Esophagus (tissue), 2 donors: ENCODE data around the gene MFSD11. TPM values are rescaled to one million over a fixed set of nuclear protein-coding genes. Genes with fewer than 3 reads are reported as not detected.
"Not testable (repeated sequence)": the region's sequence is repeated elsewhere in the genome, so short reads cannot be mapped to it uniquely, and the experiment has no call there.

Experiments
- H3K27ac ChIP-seq, 2 donors: one replicate each; pipeline ENCODE4 v1.5.1; 2013; ENCODE audit warnings: low read depth in 2 of 2, mild to moderate bottlenecking in 2 of 2, inconsistent platforms in 1 of 2, low read length in 1 of 2, moderate library complexity in 1 of 2
- H3K27me3 ChIP-seq, 2 donors: one replicate each; pipeline ENCODE4 v1.6.1; 2013; ENCODE audit warnings: low read length in 2 of 2, control low read depth in 1 of 2, mild to moderate bottlenecking in 1 of 2; ENCODE audit not compliant: insufficient read depth in 2 of 2, control insufficient read depth in 1 of 2
- H3K36me3 ChIP-seq, 2 donors: one replicate each; pipeline ENCODE4 v1.6.1; 2013; ENCODE audit warnings: low read length in 1 of 2; ENCODE audit not compliant: control insufficient read depth in 2 of 2, insufficient read depth in 2 of 2
- H3K4me1 ChIP-seq, 2 donors: one replicate each; pipeline ENCODE4 v1.6.1; 2013; ENCODE audit warnings: low read length in 1 of 2; ENCODE audit not compliant: control insufficient read depth in 2 of 2, insufficient read depth in 2 of 2
- H3K4me3 ChIP-seq, 2 donors: one replicate each; pipeline ENCODE4 v1.5.1; 2013; ENCODE audit warnings: low read length in 2 of 2, mild to moderate bottlenecking in 2 of 2, low read depth in 1 of 2, moderate library complexity in 1 of 2
- H3K9me3 ChIP-seq, 2 donors: one replicate each; pipeline ENCODE4 v1.6.1; 2013; ENCODE audit warnings: mild to moderate bottlenecking in 2 of 2, low read depth in 1 of 2, low read length in 1 of 2, moderate library complexity in 1 of 2; ENCODE audit not compliant: control insufficient read depth in 2 of 2, insufficient read depth in 1 of 2
- WGBS, 2 donors: extraction: QIAGEN DNeasy Blood & Tissue Kit; methylation state at CpG; one replicate each; pipeline ENCODE4 v1.1.7; 2013; 5-methylcytosine and 5-hydroxymethylcytosine counted together
- polyA plus RNA-seq, 2 donors: library from polyadenylated mRNA; stranded (reverse); fragments of 200-250 nt; gene quantifications; one replicate each; pipeline ENCODE4 v1.2.3, GENCODE V29; 2013
- donor health status: healthy with polysubstance abuse.
- donor health status: Bipolar disorder and iron deficiency.

MFSD11 gene
- polyA plus RNA-seq, 2 donors = 11.3 to 15.4 TPM

DNA sequence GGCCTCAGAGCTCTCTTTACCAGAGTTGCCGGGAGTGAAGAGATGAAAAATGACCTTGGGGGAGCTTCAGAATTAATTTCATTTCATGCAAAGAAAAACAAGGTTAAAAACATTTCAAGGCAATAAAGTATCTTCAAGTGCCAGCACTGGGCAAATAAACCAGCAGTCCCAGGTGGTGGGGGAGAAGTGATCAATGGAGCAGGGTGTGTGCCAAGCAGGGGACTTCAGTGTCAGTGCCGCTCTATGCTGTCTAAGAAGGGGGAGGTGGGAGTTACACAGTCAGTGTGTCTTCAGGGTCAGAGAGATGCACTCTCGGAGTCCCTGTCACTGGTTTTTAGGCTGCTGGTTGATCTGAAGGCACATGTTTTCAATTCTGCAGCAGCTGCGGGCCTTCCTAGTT is 73.0 kb downstream of the MFSD11 start:
- H3K36me3 ChIP-seq = no peaks in the 10 kb centered on the region
- H3K27ac ChIP-seq = no peak overlapping the region
- H3K9me3 ChIP-seq = no peaks in the 10 kb centered on the region
- WGBS, 2 donors = 80 to 84% methylated on average over 4 of the region's 4 CpGs
- H3K27me3 ChIP-seq = no peaks in the 10 kb centered on the region
- H3K4me1 ChIP-seq = no peaks in the 10 kb centered on the region
- H3K4me3 ChIP-seq = no peak overlapping the region

- Histone ChIP-seq H3K27ac (no peak overlapping the region), H3K36me3 (no peaks in the 10 kb centered on the region)
- 86 to 87% methylated on average over 5 of the region's 5 CpGs for WGBS, 2 donors
Observed at GRCh38 chr17:76811834-76812233, 73.9 kb downstream of the MFSD11 start.

DNA sequence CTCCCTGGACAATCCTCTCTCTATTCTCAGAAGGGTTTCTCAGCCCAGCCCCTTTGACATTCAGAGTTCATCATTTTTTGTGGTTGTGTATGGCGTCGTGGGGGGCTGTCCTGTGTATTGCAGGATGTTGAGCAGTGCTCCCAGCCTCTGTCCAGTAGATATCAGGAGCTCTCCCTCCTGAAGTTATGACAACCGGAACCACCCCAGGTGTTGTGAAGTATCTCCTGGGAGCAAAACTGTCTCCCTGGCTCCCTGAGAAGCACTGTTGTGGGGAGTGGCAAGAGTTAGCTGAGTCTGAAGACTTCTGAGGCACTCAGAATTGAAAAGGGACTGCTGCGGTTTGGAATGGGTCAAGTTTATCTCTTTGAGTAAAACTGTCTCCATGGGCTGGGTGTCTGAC is 74.3 kb downstream of the MFSD11 start:
- Histone ChIP-seq H3K4me1 (no peaks in the 10 kb centered on the region), H3K27me3 (no peaks in the 10 kb centered on the region), H3K4me3 (no peak overlapping the region), H3K36me3 (no peaks in the 10 kb centered on the region), H3K9me3 (no peaks in the 10 kb centered on the region), H3K27ac (no peak overlapping the region)
- WGBS, 2 donors = 68 to 71% methylated on average over 4 of the region's 4 CpGs

More at GRCh38 chr17:76811834-76812233, 73.9 kb downstream of the MFSD11 start:
- Histone ChIP-seq H3K27me3 (no peaks in the 10 kb centered on the region), H3K4me1 (no peaks in the 10 kb centered on the region), H3K4me3 (no peak overlapping the region), H3K9me3 (no peaks in the 10 kb centered on the region)

- no peaks in the 10 kb centered on the region for H3K9me3 ChIP-seq
- H3K4me1 ChIP-seq = no peaks in the 10 kb centered on the region
- H3K27me3 ChIP-seq = no peaks in the 10 kb centered on the region
- WGBS, 2 donors = 75 to 81% methylated on average over 4 of the region's 4 CpGs
- H3K27ac ChIP-seq = no peak overlapping the region
- no peaks in the 10 kb centered on the region for H3K36me3 ChIP-seq
- H3K4me3 ChIP-seq = no peak overlapping the region
Observed at GRCh38 chr17:76812968-76813367, 75.0 kb downstream of the MFSD11 start.

DNA sequence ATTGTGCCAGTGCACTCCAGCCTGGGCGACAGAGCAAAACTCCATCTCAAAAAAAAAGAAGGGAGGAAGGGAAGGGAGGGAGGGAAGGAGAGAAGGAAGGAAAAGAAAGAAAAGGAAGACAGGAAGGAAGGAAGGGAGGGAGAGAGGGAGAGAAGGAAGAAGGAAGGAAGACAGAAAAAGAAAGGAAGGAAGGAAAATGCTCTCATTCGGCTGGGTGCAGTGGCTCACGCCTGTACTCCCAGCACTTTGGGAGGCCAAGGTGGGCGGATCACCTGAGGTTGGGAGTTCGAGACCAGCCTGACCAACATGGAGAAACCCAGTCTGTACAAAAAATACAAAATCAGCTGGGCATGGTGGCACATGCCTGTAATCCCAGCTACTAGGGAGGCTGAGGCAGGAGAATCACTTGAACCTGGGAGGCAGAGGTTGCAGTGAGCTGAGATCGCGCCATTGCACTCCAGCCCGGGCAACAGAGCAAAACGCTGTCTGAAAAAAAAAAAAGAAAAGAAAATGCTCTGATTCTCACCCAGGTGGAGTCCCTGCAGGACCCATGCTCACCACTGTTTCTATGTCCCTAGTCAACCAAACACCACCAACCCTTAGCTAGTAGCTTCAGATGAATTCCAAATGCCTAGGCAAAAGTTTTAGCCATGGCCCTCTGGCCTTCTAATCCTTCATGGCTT is 78.1 kb downstream of the MFSD11 start:
- H3K27ac ChIP-seq, H3K9me3 ChIP-seq, H3K4me3 ChIP-seq, H3K27me3 ChIP-seq, H3K4me1 ChIP-seq, H3K36me3 ChIP-seq: not testable (repeated sequence)
- 65 to 72% methylated on average over 9 of the region's 9 CpGs for WGBS, 2 donors

DNA sequence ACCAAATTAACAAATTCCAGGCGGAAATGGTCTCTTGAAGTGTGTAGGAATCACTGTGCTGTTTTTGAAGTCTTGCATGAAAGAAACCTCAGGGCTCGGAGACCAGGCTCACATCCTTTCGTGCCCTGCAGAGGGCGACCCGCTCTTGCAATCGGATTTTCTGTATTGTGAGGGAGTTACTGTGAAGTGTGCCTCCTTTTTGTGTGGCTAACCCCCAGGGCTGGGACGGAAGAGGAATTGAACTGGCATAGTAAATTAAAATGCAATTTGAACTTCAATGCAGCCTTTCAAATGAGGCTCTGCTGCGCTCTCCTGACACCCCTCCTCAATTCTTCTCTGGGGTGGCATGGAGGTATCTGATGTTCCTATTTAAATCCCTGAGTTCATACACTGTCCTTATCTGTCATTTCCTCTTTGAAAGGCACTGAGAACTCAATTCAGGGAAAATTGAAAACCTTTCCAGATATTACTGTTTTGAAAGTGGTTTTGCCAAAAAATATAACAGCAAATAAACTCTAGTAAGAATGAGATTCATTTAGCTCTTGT is 78.7 kb downstream of the MFSD11 start:
- H3K4me3 ChIP-seq = no peak overlapping the region
- 8 to 10% methylated on average over 8 of the region's 8 CpGs for WGBS, 2 donors
- H3K27ac ChIP-seq = no peak overlapping the region
- H3K27me3 ChIP-seq = no peaks in the 10 kb centered on the region
- H3K4me1 ChIP-seq = no peaks in the 10 kb centered on the region
- H3K36me3 ChIP-seq = no peaks in the 10 kb centered on the region
- H3K9me3 ChIP-seq = no peaks in the 10 kb centered on the region

- H3K9me3 ChIP-seq = no peaks in the 10 kb centered on the region
- H3K27ac ChIP-seq = no peak overlapping the region
- H3K4me1 ChIP-seq = no peaks in the 10 kb centered on the region
- H3K4me3 ChIP-seq = no peak overlapping the region
- no peaks in the 10 kb centered on the region for H3K36me3 ChIP-seq
- H3K27me3 ChIP-seq = no peaks in the 10 kb centered on the region
- WGBS, 2 donors = 17 to 33% methylated on average over 1 of the region's 1 CpG
Observed at GRCh38 chr17:76820039-76820438, 82.1 kb downstream of the MFSD11 start.

DNA sequence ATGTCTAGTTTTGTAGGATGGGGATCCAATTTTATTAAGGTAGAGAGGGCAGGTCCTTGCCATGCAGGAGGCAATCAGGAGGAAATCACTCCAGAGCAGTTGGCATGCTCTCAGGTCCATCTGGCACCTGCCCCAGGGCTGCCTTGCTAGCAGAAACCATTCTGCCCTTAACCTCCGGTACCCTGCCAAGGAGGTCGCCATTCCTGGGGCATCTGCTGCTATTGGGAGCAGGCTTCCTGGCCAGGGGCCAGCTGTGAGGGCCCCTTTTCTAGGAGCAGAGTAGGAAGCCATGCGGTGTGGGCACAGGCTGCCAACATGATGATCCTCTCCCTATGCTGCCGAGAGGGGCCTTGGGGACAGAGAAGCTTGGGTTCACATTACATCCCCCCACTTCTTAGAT is 82.6 kb downstream of the MFSD11 start:
- Histone ChIP-seq H3K9me3 (no peaks in the 10 kb centered on the region), H3K27me3 (no peaks in the 10 kb centered on the region), H3K27ac (no peak overlapping the region), H3K36me3 (no peaks in the 10 kb centered on the region), H3K4me3 (no peak overlapping the region), H3K4me1 (no peaks in the 10 kb centered on the region)
- 59 to 66% methylated on average over 4 of the region's 4 CpGs for WGBS, 2 donors

GRCh38 chr17:76822184-76822778 is 84.4 kb downstream of the MFSD11 start:
- Histone ChIP-seq H3K4me1 (no peaks in the 10 kb centered on the region), H3K9me3 (peaks cover 0 to 2% of the 10 kb centered on the region in 2 donors), H3K27me3 (no peaks in the 10 kb centered on the region), H3K4me3 (no peak overlapping the region), H3K36me3 (no peaks in the 10 kb centered on the region), H3K27ac (no peak overlapping the region)
- 67 to 74% methylated on average over 7 of the region's 7 CpGs for WGBS, 2 donors

DNA sequence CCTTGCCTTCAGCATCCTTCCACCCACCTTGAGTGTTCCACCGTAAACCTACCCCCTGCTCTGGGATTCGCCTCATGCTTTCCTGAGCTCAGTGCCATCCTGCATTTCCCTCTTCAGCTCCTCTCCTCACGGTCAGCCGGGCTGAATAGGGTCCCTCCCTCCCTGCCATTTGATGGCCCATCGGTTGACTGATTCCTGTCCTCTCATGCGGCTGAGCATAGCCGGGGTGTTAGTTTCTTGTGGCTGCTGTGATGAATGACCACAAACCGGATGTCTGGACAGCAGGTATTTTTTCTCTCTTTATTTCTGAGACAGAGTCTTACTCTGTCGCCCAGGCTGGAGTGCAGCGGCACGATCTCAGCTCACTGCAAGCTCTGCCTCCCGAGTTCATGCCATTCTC is 86.2 kb downstream of the MFSD11 start:
- Histone ChIP-seq H3K36me3 (no peaks in the 10 kb centered on the region), H3K4me3 (no peak overlapping the region), H3K27ac (no peak overlapping the region), H3K27me3 (no peaks in the 10 kb centered on the region), H3K4me1 (no peaks in the 10 kb centered on the region), H3K9me3 (peaks cover 0 to 2% of the 10 kb centered on the region in 2 donors)
- WGBS, 2 donors = 82 to 83% methylated on average over 12 of the region's 12 CpGs
